ENCODE measurements around the gene HOATZ. TPM values are rescaled to one million over a fixed set of nuclear protein-coding genes. Genes with fewer than 3 reads are reported as not detected.

Gene HOATZ
- total RNA-seq, 1 donor from 2014 or later, result not detected

- Mint-ChIP-seq H3K4me3 (ENCODE audit: unreplicated experiment) (no peak overlapping the region), H3K9me3 (ENCODE audit: unreplicated experiment) (no peaks in the 10 kb centered on the region), H3K27ac (ENCODE audit: unreplicated experiment) (no peak overlapping the region), H3K27me3 (ENCODE audit: unreplicated experiment) (peaks cover 2% of the 10 kb centered on the region), H3K36me3 (ENCODE audit: low read depth, unreplicated experiment) (no peaks in the 10 kb centered on the region), H3K4me1 (ENCODE audit: unreplicated experiment) (peaks cover 10% of the 10 kb centered on the region)
- DNase-seq (ENCODE audit: low spot score), result no peak
- no peak for TF ChIP-seq CTCF (IDR thresholded peaks at IDR 0.05; ENCODE audit: unreplicated experiment)
Measured at GRCh38 chr11:111528557-111528956, 14.0 kb downstream of the HOATZ start.

GRCh38 chr11:111530091-111530490, 15.5 kb downstream of the HOATZ start:
- Mint-ChIP-seq H3K27ac (ENCODE audit: unreplicated experiment) (no peak overlapping the region), H3K4me3 (ENCODE audit: unreplicated experiment) (no peak overlapping the region), H3K36me3 (ENCODE audit: low read depth, unreplicated experiment) (no peaks in the 10 kb centered on the region), H3K4me1 (ENCODE audit: unreplicated experiment) (peaks cover 10% of the 10 kb centered on the region), H3K9me3 (ENCODE audit: unreplicated experiment) (no peaks in the 10 kb centered on the region), H3K27me3 (ENCODE audit: unreplicated experiment) (no peaks in the 10 kb centered on the region)
- no peak for DNase-seq (ENCODE audit: low spot score)
- no peak for TF ChIP-seq CTCF (IDR thresholded peaks at IDR 0.05; ENCODE audit: unreplicated experiment)

- no peak for TF ChIP-seq CTCF (IDR thresholded peaks at IDR 0.05; ENCODE audit: unreplicated experiment)
- peaks cover 9% of the 10 kb centered on the region for H3K4me1 Mint-ChIP-seq (ENCODE audit: unreplicated experiment)
- H3K4me3 Mint-ChIP-seq (ENCODE audit: unreplicated experiment), result no peak overlapping the region
- DNase-seq (ENCODE audit: low spot score), result no peak
- no peaks in the 10 kb centered on the region for H3K27me3 Mint-ChIP-seq (ENCODE audit: unreplicated experiment)
- no peak overlapping the region for H3K27ac Mint-ChIP-seq (ENCODE audit: unreplicated experiment)
- H3K9me3 Mint-ChIP-seq (ENCODE audit: unreplicated experiment), result no peaks in the 10 kb centered on the region
- no peaks in the 10 kb centered on the region for H3K36me3 Mint-ChIP-seq (ENCODE audit: low read depth, unreplicated experiment)
Measured at GRCh38 chr11:111531136-111531535, 16.6 kb downstream of the HOATZ start.

- no peak for DNase-seq (ENCODE audit: low spot score)
- Mint-ChIP-seq H3K9me3 (ENCODE audit: unreplicated experiment) (no peaks in the 10 kb centered on the region), H3K36me3 (ENCODE audit: low read depth, unreplicated experiment) (no peaks in the 10 kb centered on the region), H3K27me3 (ENCODE audit: unreplicated experiment) (no peaks in the 10 kb centered on the region), H3K4me3 (ENCODE audit: unreplicated experiment) (no peak overlapping the region), H3K4me1 (ENCODE audit: unreplicated experiment) (peaks cover 5% of the 10 kb centered on the region), H3K27ac (ENCODE audit: unreplicated experiment) (no peak overlapping the region)
- TF ChIP-seq CTCF (IDR thresholded peaks at IDR 0.05; ENCODE audit: unreplicated experiment), result no peak
Measured at GRCh38 chr11:111531687-111532364, 17.2 kb downstream of the HOATZ start.

- H3K27ac Mint-ChIP-seq (ENCODE audit: unreplicated experiment), result no peak overlapping the region
- no peak for TF ChIP-seq CTCF (IDR thresholded peaks at IDR 0.05; ENCODE audit: unreplicated experiment)
- H3K9me3 Mint-ChIP-seq (ENCODE audit: unreplicated experiment), result no peaks in the 10 kb centered on the region
- H3K27me3 Mint-ChIP-seq (ENCODE audit: unreplicated experiment), result no peaks in the 10 kb centered on the region
- DNase-seq (ENCODE audit: low spot score), result no peak
- H3K36me3 Mint-ChIP-seq (ENCODE audit: low read depth, unreplicated experiment), result no peaks in the 10 kb centered on the region
- H3K4me3 Mint-ChIP-seq (ENCODE audit: unreplicated experiment), result no peak overlapping the region
- H3K4me1 Mint-ChIP-seq (ENCODE audit: unreplicated experiment), result peaks cover 5% of the 10 kb centered on the region
Measured at GRCh38 chr11:111532365-111532709, 17.8 kb downstream of the HOATZ start.
